HG03354 (cell line): Measurements from ENCODE around the gene CLNS1A.
"Not testable (repeated sequence)": the region's sequence is repeated elsewhere in the genome, so short reads cannot be mapped to it uniquely, and the experiment has no call there.

Experiments
- ATAC-seq: cut with Tn5 transposase; IDR thresholded peaks from one replicate; pipeline ENCODE4 v1.9.1; 2021; ENCODE audit warnings: mild to moderate bottlenecking; ENCODE audit not compliant: unreplicated experiment, poor library complexity, severe bottlenecking

CLNS1A gene

GRCh38 chr11:77637345-77638165, at the start of gene CLNS1A:
Gene CLNS1A (minus strand): TSS chr11:77637794. CDS start chr11:77637714, 80 bp downstream.
- ATAC-seq, result peak; percentile 97

GRCh38 chr11:77687088-77687487, 49.5 kb upstream of the CLNS1A start:
- ATAC-seq, result no peak

GRCh38 chr11:77677138-77677537, 39.5 kb upstream of the CLNS1A start:
- no peak for ATAC-seq

GRCh38 chr11:77672264-77672663, 34.7 kb upstream of the CLNS1A start:
- ATAC-seq, result no peak

- ATAC-seq, result no peak
These were observed 32.4 kb upstream of the CLNS1A start for GRCh38 chr11:77669848-77670511.

GRCh38 chr11:77668760-77669159, 31.2 kb upstream of the CLNS1A start:
- ATAC-seq, result no peak

- no peak for ATAC-seq
These were observed 27.8 kb upstream of the CLNS1A start for GRCh38 chr11:77665240-77665965.

GRCh38 chr11:77661670-77662069, 24.1 kb upstream of the CLNS1A start:
- no peak for ATAC-seq

- no peak for ATAC-seq
These were observed 23.4 kb upstream of the CLNS1A start for GRCh38 chr11:77660947-77661346.

GRCh38 chr11:77658213-77659013, 20.8 kb upstream of the CLNS1A start:
- ATAC-seq, result no peak

GRCh38 chr11:77656362-77656761, 18.8 kb upstream of the CLNS1A start:
- ATAC-seq, result no peak

GRCh38 chr11:77654770-77655434, 17.3 kb upstream of the CLNS1A start:
- ATAC-seq, result no peak

- no peak for ATAC-seq
These were observed 12.5 kb upstream of the CLNS1A start for GRCh38 chr11:77650123-77650522.

- ATAC-seq, result no peak
These were observed 10.2 kb upstream of the CLNS1A start for GRCh38 chr11:77647654-77648305.

GRCh38 chr11:77644887-77645286, 7.3 kb upstream of the CLNS1A start:
- no peak for ATAC-seq

- no peak for ATAC-seq
These were observed 4.6 kb upstream of the CLNS1A start for GRCh38 chr11:77642228-77642627.

GRCh38 chr11:77636731-77637344, 756 bp downstream of the CLNS1A start:
- no peak for ATAC-seq

GRCh38 chr11:77633926-77634325, 3.7 kb downstream of the CLNS1A start:
- not testable (repeated sequence) for ATAC-seq
